SU-DHL-6 (cell line): ENCODE results near the gene FBXO2.

Experiments used
- CTCF ChIP-seq: fragments of 200-600 bp; sonication (generic); IDR thresholded peaks from one replicate; pipeline ENCODE4 v1.5.1; 2017; ENCODE audit warnings: antibody characterized with exemption, mild to moderate bottlenecking, low read length, moderate library complexity; ENCODE audit not compliant: insufficient read depth, poor library complexity, severe bottlenecking
- EZH2phosphoT487 ChIP-seq: fragments of 200-600 bp; sonication (generic), shearing (Covaris generic); conservative IDR thresholded peaks from 2 replicates; pipeline ENCODE4 v1.6.1; 2018; ENCODE audit warnings: mild to moderate bottlenecking, antibody characterized with exemption, low read length, moderate library complexity, mixed read lengths

GRCh38 chr1:11626551-11626950, 27.7 kb downstream of the FBXO2 start:
- TF ChIP-seq CTCF (no peak), EZH2phosphoT487 (no peak)
